IMR-90 (cell line): ENCODE results near the gene XRN2. TPM values are rescaled to one million over a fixed set of nuclear protein-coding genes. Genes with fewer than 3 reads are reported as not detected.

Experiments used
- ATAC-seq: fragments of 200-7000 bp; cut with Tn5 transposase; 2 replicates; pipeline ENCODE4 v1.9.1; 2020; ENCODE audit warnings: low read depth, mild to moderate bottlenecking, moderate library complexity
- BruUV-seq: library from RNA; stranded (reverse); fragments of 400-500 nt; replicated peaks from 2 replicates; lab custom pipeline; 2021; lab: Mats Ljungman, UMichigan
- CTCF ChIA-PET: fragments of 300-600 bp; formaldehyde crosslinking; extraction: SDS; loops from one replicate; lab custom pipeline; 2021; ENCODE audit warnings: antibody characterized with exemption; lab: Yijun Ruan, JAX
- POLR2A ChIA-PET: fragments of 300-600 bp; sonication (Branson Sonifier 250); formaldehyde crosslinking; loops from one replicate; lab custom pipeline; 2022; ENCODE audit warnings: antibody characterized with exemption; ENCODE audit not compliant: unreplicated experiment; lab: Charles Lee
- DNase-seq: peaks from one replicate; pipeline ENCODE4 v3.0.0; 2013
- H2AFZ ChIP-seq: replicated peaks from 2 replicates; pipeline ENCODE3; 2013; ENCODE audit warnings: low read length, mild to moderate bottlenecking; ENCODE audit not compliant: poor library complexity
- H2AK5ac ChIP-seq: 2 replicates; pipeline ENCODE4 v1.6.1; 2013; ENCODE audit warnings: low read depth, low read length, inconsistent platforms
- H2AK9ac ChIP-seq: replicated peaks from 2 replicates; pipeline ENCODE3; 2013; ENCODE audit warnings: mild to moderate bottlenecking, low read depth, low read length, moderate library complexity; ENCODE audit not compliant: poor library complexity
- H2BK120ac ChIP-seq: 2 replicates; pipeline ENCODE4 v1.6.1; 2013; ENCODE audit warnings: low read depth, low read length, inconsistent platforms
- H2BK15ac ChIP-seq: 3 replicates; pipeline ENCODE4 v1.6.1; 2013; ENCODE audit warnings: low read depth, low read length, inconsistent platforms
- H2BK20ac ChIP-seq: 2 replicates; pipeline ENCODE4 v1.6.1; 2013; ENCODE audit warnings: low read depth, mild to moderate bottlenecking, inconsistent platforms, low read length, moderate library complexity
- H2BK5ac ChIP-seq: 2 replicates; pipeline ENCODE4 v1.6.1; 2013; ENCODE audit warnings: mild to moderate bottlenecking, low read depth, low read length, inconsistent platforms; ENCODE audit not compliant: poor library complexity, severe bottlenecking
- H3K14ac ChIP-seq: replicated peaks from 2 replicates; pipeline ENCODE4 v1.6.1; 2013; ENCODE audit warnings: low read depth, low read length, inconsistent platforms
- H3K18ac ChIP-seq: 2 replicates; pipeline ENCODE4 v1.6.1; 2013; ENCODE audit warnings: low read depth, low read length, control low read depth
- H3K23ac ChIP-seq: 2 replicates; pipeline ENCODE4 v1.6.1; 2013; ENCODE audit warnings: low read depth, low read length, inconsistent platforms
- H3K27ac ChIP-seq: 2 replicates; pipeline ENCODE4 v1.5.1; 2013; ENCODE audit warnings: mild to moderate bottlenecking, control low read depth, low read length; ENCODE audit not compliant: insufficient read depth
- H3K27me3 ChIP-seq: 2 replicates; pipeline ENCODE4 v1.6.1; 2013; ENCODE audit warnings: low read length; ENCODE audit not compliant: control insufficient read depth, insufficient read depth
- H3K36me3 ChIP-seq: 2 replicates; pipeline ENCODE4 v1.6.1; 2013; ENCODE audit warnings: low read length, mixed read lengths; ENCODE audit not compliant: control insufficient read depth, insufficient read depth
- H3K4ac ChIP-seq: 2 replicates; pipeline ENCODE4 v1.6.1; 2013; ENCODE audit warnings: low read depth, low read length, inconsistent platforms
- H3K4me1 ChIP-seq: 2 replicates; pipeline ENCODE4 v1.6.1; 2013; ENCODE audit warnings: low read length, mixed read lengths; ENCODE audit not compliant: control insufficient read depth, insufficient read depth
- H3K4me2 ChIP-seq: 2 replicates; pipeline ENCODE4 v1.6.1; 2013; ENCODE audit warnings: low read depth, mild to moderate bottlenecking, control low read depth, low read length, moderate library complexity
- H3K4me3 ChIP-seq: 2 replicates; pipeline ENCODE4 v1.5.1; 2013; ENCODE audit warnings: low read depth, mild to moderate bottlenecking, control low read depth, low read length, moderate library complexity; ENCODE audit not compliant: insufficient read depth
- H3K56ac ChIP-seq: 2 replicates; pipeline ENCODE4 v1.6.1; 2013; ENCODE audit warnings: low read length, inconsistent platforms; ENCODE audit not compliant: insufficient read depth; ENCODE audit errors: extremely low read depth
- H3K79me1 ChIP-seq, 2 experiments: 2 replicates each; pipeline ENCODE4 v1.6.1; 2013; ENCODE audit warnings: low read length in 2 of 2, inconsistent platforms in 1 of 2, low read depth in 1 of 2
- H3K9ac ChIP-seq: 2 replicates; pipeline ENCODE4 v1.6.1; 2013; ENCODE audit warnings: low read depth, low read length, control low read depth
- H3K9me1 ChIP-seq: 2 replicates; pipeline ENCODE4 v1.6.1; 2013; ENCODE audit warnings: low read length, inconsistent platforms; ENCODE audit not compliant: insufficient read depth
- H3K9me3 ChIP-seq: 2 replicates; pipeline ENCODE4 v1.6.1; 2013; ENCODE audit warnings: low read length; ENCODE audit not compliant: control insufficient read depth, insufficient read depth
- H4K20me1 ChIP-seq: 2 replicates; pipeline ENCODE4 v1.6.1; 2013; ENCODE audit warnings: low read length, inconsistent platforms; ENCODE audit not compliant: insufficient read depth
- H4K5ac ChIP-seq: 2 replicates; pipeline ENCODE4 v1.6.1; 2013; ENCODE audit warnings: mild to moderate bottlenecking, low read depth, low read length, control low read depth
- H4K8ac ChIP-seq, 2 experiments: 2 replicates each; pipeline ENCODE4 v1.6.1; 2013; ENCODE audit warnings: low read depth in 2 of 2, low read length in 2 of 2, control low read depth in 1 of 2, inconsistent platforms in 1 of 2
- H4K91ac ChIP-seq: 2 replicates; pipeline ENCODE4 v1.6.1; 2013; ENCODE audit warnings: low read depth, low read length, inconsistent platforms; ENCODE audit not compliant: insufficient read depth
- FOS ChIP-seq: fragments of 150-350 bp; IDR thresholded peaks from 2 replicates; pipeline ENCODE4 v1.6.1; 2016; ENCODE audit warnings: low read depth, low read length
- MXI1 ChIP-seq: IDR thresholded peaks from 2 replicates; pipeline ENCODE4 v1.6.1; 2012; ENCODE audit warnings: low read depth, mild to moderate bottlenecking, low read length, moderate library complexity, borderline replicate concordance
- NFE2L2 ChIP-seq: fragments of 150-350 bp; IDR thresholded peaks from 2 replicates; pipeline ENCODE4 v1.6.1; 2016; ENCODE audit warnings: low read depth, mild to moderate bottlenecking, low read length
- RAD21 ChIP-seq: IDR thresholded peaks from 2 replicates; pipeline ENCODE4 v1.6.1; 2012; ENCODE audit warnings: low read length, improper control_type of control experiment
- RFX5 ChIP-seq: IDR thresholded peaks from 2 replicates; pipeline ENCODE4 v1.8.0; 2012; ENCODE audit warnings: low read depth, mild to moderate bottlenecking, low read length, moderate library complexity
- SMC3 ChIP-seq: fragments of 150-350 bp; IDR thresholded peaks from 2 replicates; pipeline ENCODE4 v1.6.1; 2016; ENCODE audit warnings: low read depth, mild to moderate bottlenecking, antibody characterized with exemption, low read length, moderate library complexity
- WGBS, 2 experiments: methylation state at CpG; one replicate each; pipeline versions ENCODE4 v1.1.5 to v1.1.7; 2013; ENCODE audit warnings: missing lambda C conversion rate in 2 of 2; ENCODE audit not compliant: insufficient read length in 1 of 2; ENCODE audit errors: extremely low coverage in 2 of 2; 5-methylcytosine and 5-hydroxymethylcytosine counted together
- dilution Hi-C: fragments of 300-500 bp; cut with HindIII; formaldehyde crosslinking; loops from one replicate; pipeline ENCODE4 v1.14.3; 2018; ENCODE audit warnings: low sequenced_read_pairs; ENCODE audit not compliant: unreplicated experiment
- in situ Hi-C: fragments of 300-500 bp; cut with MboI; formaldehyde crosslinking; loops from 3 replicates; pipeline ENCODE4 v1.14.3; 2019; ENCODE audit warnings: low sequenced_read_pairs, inconsistent platforms, mixed read lengths
- intact Hi-C: fragments of 100-400 bp; cut with micrococcal nuclease; formaldehyde crosslinking; loops from 2 replicates; pipeline ENCODE4 v1.10.0; 2022
- polyA plus RNA-seq, 3 experiments: library from polyadenylated mRNA; depleted of rRNA; stranded (reverse); fragments of >200 nt; gene quantifications; 2 replicates each; pipeline ENCODE4 v1.2.3, GENCODE V29; 2012; ENCODE audit warnings: low replicate concordance in 1 of 3
- total RNA-seq: library from RNA; depleted of rRNA; stranded (reverse); fragments of >200 nt; gene quantifications from 2 replicates; pipeline ENCODE4 v1.2.3, GENCODE V29; 2012

XRN2 gene
- total and polyA plus RNA-seq, 2 of the 4 experiments (the other 2 are of a cell fraction) = 58.1 to 70.8 TPM

DNA sequence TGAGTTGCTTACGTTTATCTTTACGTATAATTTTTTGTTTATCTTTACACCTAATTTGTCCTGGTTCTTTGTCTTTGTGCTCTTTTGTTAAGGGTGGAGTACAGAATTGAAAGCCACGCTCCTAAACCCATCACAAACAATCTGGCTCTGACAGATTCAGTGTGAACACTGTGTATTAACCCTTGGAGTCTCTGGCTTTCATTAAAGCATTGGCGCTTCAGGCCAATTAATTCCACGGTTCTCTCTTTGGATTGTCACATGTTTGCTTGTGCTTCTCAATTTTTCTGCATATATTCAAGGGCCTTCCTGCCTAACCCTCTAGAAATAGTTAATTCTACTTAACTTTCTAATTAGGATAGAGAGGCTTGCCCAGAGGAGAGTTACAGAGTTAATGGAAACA lies 55.6 kb downstream of the XRN2 start:
- Histone ChIP-seq H2AK5ac (no peak overlapping the region), H3K4me2 (no peak overlapping the region), H4K8ac (no peak overlapping the region), H3K4me3 (no peak overlapping the region), H2AK9ac (no peak overlapping the region), H4K91ac (no peak overlapping the region), H3K27me3 (no peaks in the 10 kb centered on the region), H3K56ac (no peak overlapping the region), H3K18ac (no peak overlapping the region), H3K9ac (no peak overlapping the region), H3K14ac (no peak overlapping the region), H2BK20ac (no peak overlapping the region), H2AFZ (no peak overlapping the region), H3K4ac (no peak overlapping the region), H4K20me1 (peaks cover 9% of the 10 kb centered on the region), H2BK120ac (no peak overlapping the region), H3K23ac (no peak overlapping the region), H3K36me3 (peaks cover 22% of the 10 kb centered on the region), H3K79me1 (peaks cover 18 to 26% of the 10 kb centered on the region in 2 experiments), H2BK15ac (no peak overlapping the region), H3K27ac (no peak overlapping the region), H2BK5ac (no peak overlapping the region), H3K9me1 (peaks cover 11% of the 10 kb centered on the region), H3K4me1 (peaks cover 3% of the 10 kb centered on the region), H4K5ac (no peak overlapping the region), H3K9me3 (no peaks in the 10 kb centered on the region)
- no TSS peak for BruUV-seq
- ChIA-PET POLR2A (no interaction called here), CTCF (no interaction called here)
- DNase-seq (no peak), ATAC-seq (no peak)
- intact Hi-C loops = no loop called here
- WGBS, 2 experiments = no CpG with 5 or more reads among the region's 5 CpGs
- TF ChIP-seq MXI1 (no peak), FOS (no peak), SMC3 (no peak), RFX5 (no peak), RAD21 (no peak), NFE2L2 (no peak)
- in situ Hi-C loops = no loop called here
- dilution Hi-C loops = no loop called here
